ENCODE measurements around the gene SETD2. TPM values are rescaled to one million over a fixed set of nuclear protein-coding genes. Genes with fewer than 3 reads are reported as not detected.

SETD2 gene
- total and polyA plus RNA-seq, 9 of the 15 experiments (the other 6 are each of a cell fraction or from before 2014, with no cell fraction given), result 8.2 to 44.0 (median 33.6) TPM

DNA sequence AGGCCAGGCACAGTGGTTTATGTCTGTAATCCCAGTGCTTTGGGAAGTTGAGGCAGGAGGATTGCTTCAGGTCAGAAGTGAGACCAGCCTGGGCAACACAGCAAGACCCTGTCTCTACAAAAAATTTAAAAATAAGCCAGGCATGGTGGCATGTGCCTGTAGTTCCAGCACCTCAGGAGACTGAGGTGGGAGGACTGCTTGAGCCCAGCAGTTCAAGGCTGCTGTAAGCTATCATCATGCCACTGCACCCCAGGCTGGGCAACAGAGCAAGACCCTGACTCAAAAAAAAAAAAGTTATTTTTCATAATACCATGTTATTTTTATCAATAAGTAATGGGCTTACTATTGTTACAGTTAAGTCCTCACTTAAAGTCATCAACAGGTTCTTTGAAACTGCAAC is 59.7 kb downstream of the SETD2 start (continued):
- TF ChIP-seq ZNF696 (CRISPR knock-in tag; conservative IDR thresholded peaks at IDR 0.05), result no peak

DNA sequence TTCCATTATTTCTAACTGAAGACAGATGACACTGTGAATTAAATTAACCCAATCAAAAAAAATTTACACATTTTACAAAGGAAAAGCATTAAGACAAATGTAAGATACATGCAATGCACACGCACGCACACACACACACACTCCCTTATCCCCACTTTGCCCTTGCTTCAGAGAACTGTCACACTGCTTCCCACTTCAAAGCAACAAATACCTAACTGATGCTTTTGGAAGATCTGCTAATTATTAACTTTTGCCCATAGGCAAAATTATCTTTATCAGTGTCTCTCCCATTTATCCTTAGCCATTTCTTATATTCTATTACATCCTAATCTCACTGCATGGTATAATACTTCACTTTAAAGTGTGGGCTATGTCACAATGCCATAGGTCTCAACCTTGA is 60.3 kb downstream of the SETD2 start:
- H3K4me1 ChIP-seq (replicated peaks in 1 of 2; ENCODE audit: control insufficient read depth in 2 of 2, insufficient read depth in 2 of 2, low read length in 2 of 2), result no peaks in the 10 kb centered on the region
- no TSS peak for BruUV-seq (replicated peaks)
- 58% methylated on average over 2 of the region's 2 CpGs for WGBS (ENCODE audit: insufficient coverage, low coverage, missing lambda C conversion rate)
- POLR2A ChIA-PET, result no interaction called here
- no peak for FAIRE-seq
- CTCF ChIA-PET (ENCODE audit: low intra/inter-chr PET ratio), result no interaction called here
- in situ Hi-C loops (cut with MboI), result no loop called here
- no peaks in the 10 kb centered on the region for H3K9me3 ChIP-seq (replicated peaks; ENCODE audit: control insufficient read depth, insufficient read depth, low read depth, low read length)
- no peak overlapping the region for H3K9ac ChIP-seq (ENCODE audit: insufficient read depth in 1 of 2, low read depth in 2 of 2, low read length in 2 of 2)
- H4K20me1 ChIP-seq (replicated peaks; ENCODE audit: control insufficient read depth, insufficient read depth, low read length), result no peaks in the 10 kb centered on the region
- H2AFZ ChIP-seq (ENCODE audit: low read depth, low read length), result no peak overlapping the region
- TF ChIP-seq ZZZ3 (IDR thresholded peaks at IDR 0.05), result no peak
- no peak for TF ChIP-seq POLR2H (tag; IDR thresholded peaks at IDR 0.05; ENCODE audit: low read depth)
- TF ChIP-seq CHD2 (IDR thresholded peaks at IDR 0.05; ENCODE audit: low read depth, low read length), result no peak
- H3K27me3 ChIP-seq (ENCODE audit: control insufficient read depth in 2 of 2, insufficient read depth in 2 of 2, low read length in 2 of 2), result no peaks in the 10 kb centered on the region
- H3K27ac ChIP-seq (ENCODE audit: extremely low read depth, low read depth, low read length), result no peak overlapping the region
- no peaks in the 10 kb centered on the region for H3K79me2 ChIP-seq (ENCODE audit: control insufficient read depth, insufficient read depth, low read length)
- intact Hi-C loops (cut with micrococcal nuclease), result no loop called here
- DNase-seq (ENCODE audit: extremely low read depth in 1 of 4, low spot score in 3 of 4), result no peak
- no peak for ATAC-seq
- H3K4me3 ChIP-seq, result no peak overlapping the region
- H3K9me1 ChIP-seq (ENCODE audit: control insufficient read depth, insufficient read depth, low read length), result no peaks in the 10 kb centered on the region
- peaks cover 66% of the 10 kb centered on the region for H3K36me3 ChIP-seq (ENCODE audit: control insufficient read depth, insufficient read depth, low read length)
- no peak overlapping the region for H3K4me2 ChIP-seq (ENCODE audit: insufficient read depth, low read length)

DNA sequence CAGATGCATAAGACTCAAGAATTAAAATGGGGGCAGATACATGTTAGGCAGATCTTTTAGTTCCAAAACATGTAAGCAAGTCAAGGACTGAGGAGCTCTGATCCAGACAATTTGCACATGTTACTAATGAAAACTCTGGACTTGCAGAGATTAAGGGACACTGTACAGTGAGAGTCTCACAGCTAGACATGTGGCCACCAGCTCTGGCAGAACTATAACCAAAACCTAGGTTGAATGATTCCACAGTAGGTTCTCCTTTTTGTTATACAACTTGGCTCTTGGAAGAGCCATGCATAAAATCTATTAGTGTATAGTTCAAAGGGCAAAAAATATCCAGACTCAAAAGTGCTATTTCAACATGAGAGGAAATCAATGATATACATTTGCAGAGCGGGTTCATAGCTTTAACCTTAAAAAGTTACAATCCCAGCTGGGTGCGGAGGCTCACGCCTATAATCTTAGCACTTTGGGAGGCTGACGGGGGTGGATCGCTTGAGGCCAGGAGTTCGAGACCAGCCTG is 61.8 kb downstream of the SETD2 start:
- H4K20me1 ChIP-seq (replicated peaks; ENCODE audit: control insufficient read depth, insufficient read depth, low read length), result no peaks in the 10 kb centered on the region
- DNase-seq (ENCODE audit: extremely low read depth in 1 of 4, low spot score in 3 of 4), result no peak
- no peak overlapping the region for H3K4me2 ChIP-seq (ENCODE audit: insufficient read depth, low read length)
- no peaks in the 10 kb centered on the region for H3K79me2 ChIP-seq (ENCODE audit: control insufficient read depth, insufficient read depth, low read length)
- no peak for ATAC-seq
- no peaks in the 10 kb centered on the region for H3K4me1 ChIP-seq (replicated peaks in 1 of 2; ENCODE audit: control insufficient read depth in 2 of 2, insufficient read depth in 2 of 2, low read length in 2 of 2)
- no TSS peak for BruUV-seq (replicated peaks)
- H3K9me3 ChIP-seq (replicated peaks; ENCODE audit: control insufficient read depth, insufficient read depth, low read depth, low read length), result no peaks in the 10 kb centered on the region
- no peaks in the 10 kb centered on the region for H3K9me1 ChIP-seq (ENCODE audit: control insufficient read depth, insufficient read depth, low read length)
- H2AFZ ChIP-seq (ENCODE audit: low read depth, low read length), result no peak overlapping the region
- peaks cover 72% of the 10 kb centered on the region for H3K36me3 ChIP-seq (ENCODE audit: control insufficient read depth, insufficient read depth, low read length)
- no peaks in the 10 kb centered on the region for H3K27me3 ChIP-seq (ENCODE audit: control insufficient read depth in 2 of 2, insufficient read depth in 2 of 2, low read length in 2 of 2)
- H3K4me3 ChIP-seq, result no peak overlapping the region
- H3K27ac ChIP-seq (ENCODE audit: extremely low read depth, low read depth, low read length), result no peak overlapping the region
- intact Hi-C loops (cut with micrococcal nuclease), result no loop called here
- CTCF ChIA-PET (ENCODE audit: low intra/inter-chr PET ratio), result no interaction called here
- 98% methylated on average over 6 of the region's 6 CpGs for WGBS (ENCODE audit: insufficient coverage, low coverage, missing lambda C conversion rate)
- no peak overlapping the region for H3K9ac ChIP-seq (ENCODE audit: insufficient read depth in 1 of 2, low read depth in 2 of 2, low read length in 2 of 2)
- POLR2A ChIA-PET, result interaction anchor here (1.1 kb wide), 1 partner anchor 10 kb away, joined by 3 read pairs; no protein-coding TSS in a partner anchor
- in situ Hi-C loops (cut with MboI), result no loop called here
- FAIRE-seq, result no peak
- no peak for TF ChIP-seq GATAD2A (IDR thresholded peaks at IDR 0.05)
- no peak for TF ChIP-seq PHF20 (IDR thresholded peaks at IDR 0.05; ENCODE audit: partially characterized antibody)
- no peak for TF ChIP-seq MXI1 (IDR thresholded peaks at IDR 0.05; ENCODE audit: low read depth, low read length)
- TF ChIP-seq NR3C1 (CRISPR knock-in tag; IDR thresholded peaks at IDR 0.05), result no peak
- TF ChIP-seq, protein P1, sequence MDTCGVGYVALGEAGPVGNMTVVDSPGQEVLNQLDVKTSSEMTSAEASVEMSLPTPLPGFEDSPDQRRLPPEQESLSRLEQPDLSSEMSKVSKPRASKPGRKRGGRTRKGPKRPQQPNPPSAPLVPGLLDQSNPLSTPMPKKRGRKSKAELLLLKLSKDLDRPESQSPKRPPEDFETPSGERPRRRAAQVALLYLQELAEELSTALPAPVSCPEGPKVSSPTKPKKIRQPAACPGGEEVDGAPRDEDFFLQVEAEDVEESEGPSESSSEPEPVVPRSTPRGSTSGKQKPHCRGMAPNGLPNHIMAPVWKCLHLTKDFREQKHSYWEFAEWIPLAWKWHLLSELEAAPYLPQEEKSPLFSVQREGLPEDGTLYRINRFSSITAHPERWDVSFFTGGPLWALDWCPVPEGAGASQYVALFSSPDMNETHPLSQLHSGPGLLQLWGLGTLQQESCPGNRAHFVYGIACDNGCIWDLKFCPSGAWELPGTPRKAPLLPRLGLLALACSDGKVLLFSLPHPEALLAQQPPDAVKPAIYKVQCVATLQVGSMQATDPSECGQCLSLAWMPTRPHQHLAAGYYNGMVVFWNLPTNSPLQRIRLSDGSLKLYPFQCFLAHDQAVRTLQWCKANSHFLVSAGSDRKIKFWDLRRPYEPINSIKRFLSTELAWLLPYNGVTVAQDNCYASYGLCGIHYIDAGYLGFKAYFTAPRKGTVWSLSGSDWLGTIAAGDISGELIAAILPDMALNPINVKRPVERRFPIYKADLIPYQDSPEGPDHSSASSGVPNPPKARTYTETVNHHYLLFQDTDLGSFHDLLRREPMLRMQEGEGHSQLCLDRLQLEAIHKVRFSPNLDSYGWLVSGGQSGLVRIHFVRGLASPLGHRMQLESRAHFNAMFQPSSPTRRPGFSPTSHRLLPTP (IDR thresholded peaks at IDR 0.05; ENCODE audit: borderline replicate concordance, extremely low read depth, insufficient read length), result no peak
